Caki2 (cell line): ENCODE measurements around the gene RRAD. TPM values are rescaled to one million over a fixed set of nuclear protein-coding genes. Genes with fewer than 3 reads are reported as not detected.
"Not testable (repeated sequence)": the region's sequence is repeated elsewhere in the genome, so short reads cannot be mapped to it uniquely, and the experiment has no call there.

Experiments used
- DNase-seq: peaks from one replicate; pipeline ENCODE4 v3.0.0-alpha.2; 2015; ENCODE audit warnings: low read depth
- in situ Hi-C: cut with HindIII; loops from 2 replicates; pipeline ENCODE4 v1.10.0; 2016; ENCODE audit warnings: low sequenced_read_pairs, low pct_unique_long_range_greater_than_20kb, mixed read lengths
- total RNA-seq: library from RNA; depleted of rRNA; stranded (reverse); fragments of >200 nt; shearing (Covaris generic); gene quantifications from 2 replicates; pipeline ENCODE4 v1.2.3, GENCODE V29; 2014; ENCODE audit warnings: low replicate concordance; rRNA removed

RRAD gene
- 147 and 161 TPM in 2 replicates for total RNA-seq

GRCh38 chr16:66925322-66925840 is at the start of gene RRAD:
Gene RRAD (minus strand): TSS chr16:66925535. CDS start chr16:66925179, 356 bp downstream.
- peak; percentile 76 for DNase-seq
- in situ Hi-C loops = no loop called here

GRCh38 chr16:66974932-66975246 is 49.6 kb upstream of the RRAD start:
- in situ Hi-C loops, DNase-seq: not testable (repeated sequence)

- in situ Hi-C loops, DNase-seq: not testable (repeated sequence)
Observed at GRCh38 chr16:66974156-66974931, 49.0 kb upstream of the RRAD start.

GRCh38 chr16:66973716-66974115 is 48.4 kb upstream of the RRAD start:
- in situ Hi-C loops = no loop called here
- no peak for DNase-seq

GRCh38 chr16:66972983-66973382 is 47.6 kb upstream of the RRAD start:
- DNase-seq = no peak
- in situ Hi-C loops = no loop called here

- in situ Hi-C loops = no loop called here
- peak; percentile 64 for DNase-seq
Observed at GRCh38 chr16:66970775-66971720, 45.7 kb upstream of the RRAD start.

- DNase-seq = no peak
- in situ Hi-C loops = no loop called here
Observed at GRCh38 chr16:66968847-66969246, 43.5 kb upstream of the RRAD start.

GRCh38 chr16:66964049-66964448 is 38.7 kb upstream of the RRAD start:
- no peak for DNase-seq

GRCh38 chr16:66961914-66962313 is 36.6 kb upstream of the RRAD start:
- DNase-seq = no peak
- in situ Hi-C loops = no loop called here

More at GRCh38 chr16:66964049-66964448, 38.7 kb upstream of the RRAD start:
- in situ Hi-C loops = no loop called here

GRCh38 chr16:66961065-66961744 is 35.9 kb upstream of the RRAD start, which contains the start of gene CES3:
Gene CES3 (plus strand): TSS chr16:66961266. CDS start chr16:66961308, 42 bp downstream.
- in situ Hi-C loops = no loop called here
- peak; percentile 70 for DNase-seq

- DNase-seq = no peak
- in situ Hi-C loops = no loop called here
Observed at GRCh38 chr16:66960270-66960669, 34.9 kb upstream of the RRAD start.

GRCh38 chr16:66959704-66960161 is 34.4 kb upstream of the RRAD start:
- DNase-seq = no peak
- in situ Hi-C loops = no loop called here

- DNase-seq = no peak
- in situ Hi-C loops = no loop called here
Observed at GRCh38 chr16:66958857-66959703, 33.7 kb upstream of the RRAD start.

GRCh38 chr16:66956154-66956457 is 30.8 kb upstream of the RRAD start:
- in situ Hi-C loops = not testable (repeated sequence)

GRCh38 chr16:66955363-66956153 is 30.2 kb upstream of the RRAD start:
- in situ Hi-C loops, DNase-seq: not testable (repeated sequence)

More at GRCh38 chr16:66956154-66956457, 30.8 kb upstream of the RRAD start:
- DNase-seq = not testable (repeated sequence)

- in situ Hi-C loops = no loop called here
Observed at GRCh38 chr16:66954097-66954659, 28.8 kb upstream of the RRAD start.

More at GRCh38 chr16:66954097-66954659, 28.8 kb upstream of the RRAD start:
- DNase-seq = peak; percentile 65
